Peyer's patch (tissue), 4 donors: ENCODE data around the gene ARL15.

Experiments
- POLR2A ChIP-seq, 2 donors: fragments of 450-650 bp; IDR thresholded peaks; one replicate each; pipeline ENCODE4 v1.5.1; 2017; ENCODE audit warnings: antibody characterized with exemption in 2 of 2, mild to moderate bottlenecking in 2 of 2, moderate library complexity in 2 of 2
- TF ChIP-seq, protein P1 (sequence below), 6 experiments: fragments of 450-650 bp in 4 of 6; fragments of 200-600 bp in 2 of 6; sonication (generic) in 1 of 6; IDR thresholded peaks; one replicate each; pipeline ENCODE4 v1.5.1; 2017 to 2019; ENCODE audit warnings: antibody characterized with exemption in 6 of 6, mild to moderate bottlenecking in 3 of 6, moderate library complexity in 1 of 6

DNA sequence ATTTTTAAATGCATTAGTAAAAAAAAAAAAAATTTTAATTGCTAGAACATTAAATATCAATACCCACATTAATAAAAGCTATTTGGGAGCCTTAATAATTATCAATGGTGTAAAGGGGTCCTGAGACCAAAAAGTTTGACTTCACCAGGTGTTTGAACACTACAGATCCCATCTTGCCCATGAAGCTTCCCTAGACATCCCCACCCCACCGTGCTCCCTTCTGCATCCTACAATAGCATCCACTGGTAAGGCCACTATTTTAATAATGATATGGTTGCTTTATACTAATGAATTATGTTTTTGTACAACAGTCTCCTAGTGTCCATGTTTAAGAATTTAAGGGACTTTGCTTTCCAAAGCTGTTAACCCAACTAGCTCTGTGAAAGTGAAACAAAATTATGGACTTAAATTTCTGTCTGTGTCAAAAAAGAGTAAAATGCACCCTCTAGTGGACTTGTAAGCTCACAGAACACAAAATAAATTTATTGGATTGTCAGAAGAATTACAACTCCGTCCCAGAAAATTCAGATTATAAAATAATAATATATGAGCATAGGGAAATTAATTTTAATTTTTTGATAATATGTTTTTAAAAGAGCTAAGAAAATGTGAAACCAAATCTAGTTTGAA, 76.0 kb downstream of the ARL15 start:
- TF ChIP-seq, protein P1, sequence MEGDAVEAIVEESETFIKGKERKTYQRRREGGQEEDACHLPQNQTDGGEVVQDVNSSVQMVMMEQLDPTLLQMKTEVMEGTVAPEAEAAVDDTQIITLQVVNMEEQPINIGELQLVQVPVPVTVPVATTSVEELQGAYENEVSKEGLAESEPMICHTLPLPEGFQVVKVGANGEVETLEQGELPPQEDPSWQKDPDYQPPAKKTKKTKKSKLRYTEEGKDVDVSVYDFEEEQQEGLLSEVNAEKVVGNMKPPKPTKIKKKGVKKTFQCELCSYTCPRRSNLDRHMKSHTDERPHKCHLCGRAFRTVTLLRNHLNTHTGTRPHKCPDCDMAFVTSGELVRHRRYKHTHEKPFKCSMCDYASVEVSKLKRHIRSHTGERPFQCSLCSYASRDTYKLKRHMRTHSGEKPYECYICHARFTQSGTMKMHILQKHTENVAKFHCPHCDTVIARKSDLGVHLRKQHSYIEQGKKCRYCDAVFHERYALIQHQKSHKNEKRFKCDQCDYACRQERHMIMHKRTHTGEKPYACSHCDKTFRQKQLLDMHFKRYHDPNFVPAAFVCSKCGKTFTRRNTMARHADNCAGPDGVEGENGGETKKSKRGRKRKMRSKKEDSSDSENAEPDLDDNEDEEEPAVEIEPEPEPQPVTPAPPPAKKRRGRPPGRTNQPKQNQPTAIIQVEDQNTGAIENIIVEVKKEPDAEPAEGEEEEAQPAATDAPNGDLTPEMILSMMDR (IDR thresholded peaks at IDR 0.05): peak in 4 of 6 experiments; percentile 35 to 44 (median 40)
- no peak for TF ChIP-seq POLR2A (IDR thresholded peaks at IDR 0.05)
